IMR-90 (cell line): ENCODE measurements around the gene GPC6. TPM values are rescaled to one million over a fixed set of nuclear protein-coding genes. Genes with fewer than 3 reads are reported as not detected.
A peak's percentile ranks its signal among the peaks of the same experiment; 100 is the strongest.

Experiments
- ATAC-seq: fragments of 200-7000 bp; cut with Tn5 transposase; 2 replicates; pipeline ENCODE4 v1.9.1; 2020; ENCODE audit warnings: low read depth, mild to moderate bottlenecking, moderate library complexity
- BruUV-seq: library from RNA; stranded (reverse); fragments of 400-500 nt; replicated peaks from 2 replicates; lab custom pipeline; 2021; lab: Mats Ljungman, UMichigan
- CTCF ChIA-PET: fragments of 300-600 bp; formaldehyde crosslinking; extraction: SDS; loops from one replicate; lab custom pipeline; 2021; ENCODE audit warnings: antibody characterized with exemption; lab: Yijun Ruan, JAX
- POLR2A ChIA-PET: fragments of 300-600 bp; sonication (Branson Sonifier 250); formaldehyde crosslinking; loops from one replicate; lab custom pipeline; 2022; ENCODE audit warnings: antibody characterized with exemption; ENCODE audit not compliant: unreplicated experiment; lab: Charles Lee
- DNase-seq: peaks from one replicate; pipeline ENCODE4 v3.0.0; 2013
- H2AFZ ChIP-seq: replicated peaks from 2 replicates; pipeline ENCODE3; 2013; ENCODE audit warnings: low read length, mild to moderate bottlenecking; ENCODE audit not compliant: poor library complexity
- H2AK5ac ChIP-seq: 2 replicates; pipeline ENCODE4 v1.6.1; 2013; ENCODE audit warnings: low read depth, low read length, inconsistent platforms
- H2AK9ac ChIP-seq: replicated peaks from 2 replicates; pipeline ENCODE3; 2013; ENCODE audit warnings: mild to moderate bottlenecking, low read depth, low read length, moderate library complexity; ENCODE audit not compliant: poor library complexity
- H2BK120ac ChIP-seq: 2 replicates; pipeline ENCODE4 v1.6.1; 2013; ENCODE audit warnings: low read depth, low read length, inconsistent platforms
- H2BK15ac ChIP-seq: 3 replicates; pipeline ENCODE4 v1.6.1; 2013; ENCODE audit warnings: low read depth, low read length, inconsistent platforms
- H2BK20ac ChIP-seq: 2 replicates; pipeline ENCODE4 v1.6.1; 2013; ENCODE audit warnings: low read depth, mild to moderate bottlenecking, inconsistent platforms, low read length, moderate library complexity
- H2BK5ac ChIP-seq: 2 replicates; pipeline ENCODE4 v1.6.1; 2013; ENCODE audit warnings: mild to moderate bottlenecking, low read depth, low read length, inconsistent platforms; ENCODE audit not compliant: poor library complexity, severe bottlenecking
- H3K14ac ChIP-seq: replicated peaks from 2 replicates; pipeline ENCODE4 v1.6.1; 2013; ENCODE audit warnings: low read depth, low read length, inconsistent platforms
- H3K18ac ChIP-seq: 2 replicates; pipeline ENCODE4 v1.6.1; 2013; ENCODE audit warnings: low read depth, low read length, control low read depth
- H3K23ac ChIP-seq: 2 replicates; pipeline ENCODE4 v1.6.1; 2013; ENCODE audit warnings: low read depth, low read length, inconsistent platforms
- H3K27ac ChIP-seq: 2 replicates; pipeline ENCODE4 v1.5.1; 2013; ENCODE audit warnings: mild to moderate bottlenecking, control low read depth, low read length; ENCODE audit not compliant: insufficient read depth
- H3K27me3 ChIP-seq: 2 replicates; pipeline ENCODE4 v1.6.1; 2013; ENCODE audit warnings: low read length; ENCODE audit not compliant: control insufficient read depth, insufficient read depth
- H3K36me3 ChIP-seq: 2 replicates; pipeline ENCODE4 v1.6.1; 2013; ENCODE audit warnings: low read length, mixed read lengths; ENCODE audit not compliant: control insufficient read depth, insufficient read depth
- H3K4ac ChIP-seq: 2 replicates; pipeline ENCODE4 v1.6.1; 2013; ENCODE audit warnings: low read depth, low read length, inconsistent platforms
- H3K4me1 ChIP-seq: 2 replicates; pipeline ENCODE4 v1.6.1; 2013; ENCODE audit warnings: low read length, mixed read lengths; ENCODE audit not compliant: control insufficient read depth, insufficient read depth
- H3K4me2 ChIP-seq: 2 replicates; pipeline ENCODE4 v1.6.1; 2013; ENCODE audit warnings: low read depth, mild to moderate bottlenecking, control low read depth, low read length, moderate library complexity
- H3K4me3 ChIP-seq: 2 replicates; pipeline ENCODE4 v1.5.1; 2013; ENCODE audit warnings: low read depth, mild to moderate bottlenecking, control low read depth, low read length, moderate library complexity; ENCODE audit not compliant: insufficient read depth
- H3K56ac ChIP-seq: 2 replicates; pipeline ENCODE4 v1.6.1; 2013; ENCODE audit warnings: low read length, inconsistent platforms; ENCODE audit not compliant: insufficient read depth; ENCODE audit errors: extremely low read depth
- H3K79me1 ChIP-seq, 2 experiments: 2 replicates each; pipeline ENCODE4 v1.6.1; 2013; ENCODE audit warnings: low read length in 2 of 2, inconsistent platforms in 1 of 2, low read depth in 1 of 2
- H3K9ac ChIP-seq: 2 replicates; pipeline ENCODE4 v1.6.1; 2013; ENCODE audit warnings: low read depth, low read length, control low read depth
- H3K9me1 ChIP-seq: 2 replicates; pipeline ENCODE4 v1.6.1; 2013; ENCODE audit warnings: low read length, inconsistent platforms; ENCODE audit not compliant: insufficient read depth
- H3K9me3 ChIP-seq: 2 replicates; pipeline ENCODE4 v1.6.1; 2013; ENCODE audit warnings: low read length; ENCODE audit not compliant: control insufficient read depth, insufficient read depth
- H4K20me1 ChIP-seq: 2 replicates; pipeline ENCODE4 v1.6.1; 2013; ENCODE audit warnings: low read length, inconsistent platforms; ENCODE audit not compliant: insufficient read depth
- H4K5ac ChIP-seq: 2 replicates; pipeline ENCODE4 v1.6.1; 2013; ENCODE audit warnings: mild to moderate bottlenecking, low read depth, low read length, control low read depth
- H4K8ac ChIP-seq, 2 experiments: 2 replicates each; pipeline ENCODE4 v1.6.1; 2013; ENCODE audit warnings: low read depth in 2 of 2, low read length in 2 of 2, control low read depth in 1 of 2, inconsistent platforms in 1 of 2
- H4K91ac ChIP-seq: 2 replicates; pipeline ENCODE4 v1.6.1; 2013; ENCODE audit warnings: low read depth, low read length, inconsistent platforms; ENCODE audit not compliant: insufficient read depth
- BHLHE40 ChIP-seq: fragments of 150-350 bp; IDR thresholded peaks from 2 replicates; pipeline ENCODE4 v1.6.1; 2016; ENCODE audit warnings: mild to moderate bottlenecking, low read depth, low read length
- ELK1 ChIP-seq: fragments of 150-350 bp; IDR thresholded peaks from 2 replicates; pipeline ENCODE4 v1.6.1; 2016; ENCODE audit warnings: low read depth, mild to moderate bottlenecking, low read length, moderate library complexity, borderline replicate concordance
- MAFK ChIP-seq: IDR thresholded peaks from 2 replicates; pipeline ENCODE4 v1.6.1; 2012; ENCODE audit warnings: low read depth, low read length, improper control_type of control experiment
- MAZ ChIP-seq: IDR thresholded peaks from 2 replicates; pipeline ENCODE4 v1.6.1; 2012; ENCODE audit warnings: low read depth, mild to moderate bottlenecking, low read length, improper control_type of control experiment, moderate library complexity, borderline replicate concordance
- NFE2L2 ChIP-seq: fragments of 150-350 bp; IDR thresholded peaks from 2 replicates; pipeline ENCODE4 v1.6.1; 2016; ENCODE audit warnings: low read depth, mild to moderate bottlenecking, low read length
- RAD21 ChIP-seq: IDR thresholded peaks from 2 replicates; pipeline ENCODE4 v1.6.1; 2012; ENCODE audit warnings: low read length, improper control_type of control experiment
- USF2 ChIP-seq: fragments of 150-350 bp; IDR thresholded peaks from 2 replicates; pipeline ENCODE4 v1.6.1; 2017; ENCODE audit warnings: mild to moderate bottlenecking, antibody characterized with exemption, low read length, low read depth
- WGBS, 2 experiments: methylation state at CpG; one replicate each; pipeline versions ENCODE4 v1.1.5 to v1.1.7; 2013; ENCODE audit warnings: missing lambda C conversion rate in 2 of 2; ENCODE audit not compliant: insufficient read length in 1 of 2; ENCODE audit errors: extremely low coverage in 2 of 2; 5-methylcytosine and 5-hydroxymethylcytosine counted together
- dilution Hi-C: fragments of 300-500 bp; cut with HindIII; formaldehyde crosslinking; loops from one replicate; pipeline ENCODE4 v1.14.3; 2018; ENCODE audit warnings: low sequenced_read_pairs; ENCODE audit not compliant: unreplicated experiment
- in situ Hi-C: fragments of 300-500 bp; cut with MboI; formaldehyde crosslinking; loops from 3 replicates; pipeline ENCODE4 v1.14.3; 2019; ENCODE audit warnings: low sequenced_read_pairs, inconsistent platforms, mixed read lengths
- intact Hi-C: fragments of 100-400 bp; cut with micrococcal nuclease; formaldehyde crosslinking; loops from 2 replicates; pipeline ENCODE4 v1.10.0; 2022
- polyA plus RNA-seq, 3 experiments: library from polyadenylated mRNA; depleted of rRNA; stranded (reverse); fragments of >200 nt; gene quantifications; 2 replicates each; pipeline ENCODE4 v1.2.3, GENCODE V29; 2012; ENCODE audit warnings: low replicate concordance in 1 of 3
- total RNA-seq: library from RNA; depleted of rRNA; stranded (reverse); fragments of >200 nt; gene quantifications from 2 replicates; pipeline ENCODE4 v1.2.3, GENCODE V29; 2012

GPC6 gene
- total and polyA plus RNA-seq, 2 of the 4 experiments (the other 2 are of a cell fraction), result 14.9 to 39.4 TPM

- peak overlapping the region; percentile 45 for H2BK120ac ChIP-seq
- peak overlapping the region; percentile 55; the same call in 1 of the 2 replicates for H3K23ac ChIP-seq
- H3K18ac ChIP-seq, result peak overlapping the region; percentile 90
- peak overlapping the region; percentile 56; the same call in 1 of the 2 replicates for H4K91ac ChIP-seq
- H3K56ac ChIP-seq, result no peak overlapping the region
- ChIA-PET POLR2A (no interaction called here), CTCF (no interaction called here)
- 0 out of 2 replicates have a peak, but pooled peaks have one; percentile 21 for ATAC-seq
- peak overlapping the region; percentile 33 for H2AFZ ChIP-seq
- H3K14ac ChIP-seq, result peak overlapping the region; percentile 69
- H3K4me1 ChIP-seq, result peaks cover 7% of the 10 kb centered on the region
- H2AK9ac ChIP-seq, result no peak overlapping the region
- H2AK5ac ChIP-seq, result peak overlapping the region; percentile 88
- dilution Hi-C loops, result no loop called here
- H3K36me3 ChIP-seq, result no peaks in the 10 kb centered on the region
- no peaks in the 10 kb centered on the region for H3K27me3 ChIP-seq
- H3K9ac ChIP-seq, result no peak overlapping the region
- DNase-seq, result peak; percentile 31
- BruUV-seq, result no TSS peak
- peaks cover 4% of the 10 kb centered on the region for H3K9me1 ChIP-seq
- H4K20me1 ChIP-seq, result no peaks in the 10 kb centered on the region
- no CpG with 5 or more reads among the region's 3 CpGs for whole genome bisulfite sequencing, 2 experiments
- intact Hi-C loops, result no loop called here
- TF ChIP-seq BHLHE40, result no peak
- TF ChIP-seq USF2, result no peak
- no peak for TF ChIP-seq ELK1
- no peak for TF ChIP-seq RAD21
- TF ChIP-seq MAZ, result no peak
- no peak for TF ChIP-seq NFE2L2
- no peak for TF ChIP-seq MAFK
- no peaks in the 10 kb centered on the region for H3K79me1 ChIP-seq
- 0 out of 3 replicates have a peak overlapping the region, but pooled peaks have one; percentile 60 for H2BK15ac ChIP-seq
- peak overlapping the region; percentile 38; the same call in 1 of the 2 replicates for H3K4me2 ChIP-seq
- peak overlapping the region; percentile 81 for H3K4ac ChIP-seq
- peak overlapping the region; percentile 82 for H4K5ac ChIP-seq
- H4K8ac ChIP-seq, result peak overlapping the region; percentile 13 to 51; a peak in 2 of 4 replicates
- H3K9me3 ChIP-seq, result no peaks in the 10 kb centered on the region
- H3K27ac ChIP-seq, result peak overlapping the region; percentile 58
- peak overlapping the region; percentile 48 for H2BK5ac ChIP-seq
- H2BK20ac ChIP-seq, result peak overlapping the region; percentile 75
- in situ Hi-C loops, result no loop called here
- H3K4me3 ChIP-seq, result no peak overlapping the region
These were observed 1125.5 kb downstream of the GPC6 start for GRCh38 chr13:94352057-94352456.
